GF-D8 (cell line): Measurements from ENCODE around the gene BLOC1S1.

ENCODE experiments used
- DNase-seq: peaks from one replicate; lab custom pipeline; 2025; lab: John Stamatoyannopoulos, UW

Gene BLOC1S1

GRCh38 chr12:55711786-55712553, 3.9 kb upstream of the BLOC1S1 start:
- DNase-seq, result no peak

GRCh38 chr12:55712700-55713415, 3.0 kb upstream of the BLOC1S1 start:
- no peak for DNase-seq

GRCh38 chr12:55713721-55714120, 2.1 kb upstream of the BLOC1S1 start:
- DNase-seq, result no peak

- DNase-seq, result no peak
These were observed 579 bp upstream of the BLOC1S1 start for GRCh38 chr12:55715169-55715764.

- DNase-seq, result no peak
These were observed 724 bp downstream of the BLOC1S1 start for GRCh38 chr12:55716582-55716957.

GRCh38 chr12:55717011-55718007, 1.5 kb downstream of the BLOC1S1 start:
- no peak for DNase-seq

- no peak for DNase-seq
These were observed 2.2 kb downstream of the BLOC1S1 start for GRCh38 chr12:55718015-55718414.

- DNase-seq, result no peak
These were observed 2.9 kb downstream of the BLOC1S1 start for GRCh38 chr12:55718624-55719275.

GRCh38 chr12:55719371-55719770, 3.5 kb downstream of the BLOC1S1 start:
- no peak for DNase-seq

GRCh38 chr12:55720071-55720564, 4.3 kb downstream of the BLOC1S1 start, which contains the start of gene RDH5:
TSS of gene RDH5 (plus strand) at chr12:55720393. CDS start at chr12:55721185, 792 bp downstream.
- no peak for DNase-seq

GRCh38 chr12:55720894-55721444, 5.1 kb downstream of the BLOC1S1 start:
- peak; percentile 37 for DNase-seq

- no peak for DNase-seq
These were observed 5.9 kb downstream of the BLOC1S1 start for GRCh38 chr12:55721601-55722213.

- no peak for DNase-seq
These were observed 7.1 kb downstream of the BLOC1S1 start for GRCh38 chr12:55722948-55723347.

- DNase-seq, result no peak
These were observed 7.8 kb downstream of the BLOC1S1 start for GRCh38 chr12:55723516-55724225.

GRCh38 chr12:55724226-55724939, 8.5 kb downstream of the BLOC1S1 start:
- DNase-seq, result peak; percentile 29

GRCh38 chr12:55724940-55725309, 9.1 kb downstream of the BLOC1S1 start:
- no peak for DNase-seq

GRCh38 chr12:55725556-55725955, 9.7 kb downstream of the BLOC1S1 start:
- DNase-seq, result no peak

- no peak for DNase-seq
These were observed 11.1 kb downstream of the BLOC1S1 start for GRCh38 chr12:55726971-55727370.

- DNase-seq, result no peak
These were observed 11.9 kb downstream of the BLOC1S1 start for GRCh38 chr12:55727643-55728185.
